IPS-20b (cell line): ENCODE results near the gene ATP9B.
"Not testable (repeated sequence)": the region's sequence is repeated elsewhere in the genome, so short reads cannot be mapped to it uniquely, and the experiment has no call there.

Experiments
- H3K27ac ChIP-seq: one replicate; pipeline ENCODE4 v1.5.1; 2013; ENCODE audit warnings: low read length
- H3K27me3 ChIP-seq: 2 replicates; pipeline ENCODE4 v1.6.1; 2013; ENCODE audit warnings: mild to moderate bottlenecking, low read length, inconsistent platforms; ENCODE audit not compliant: insufficient read depth
- H3K36me3 ChIP-seq: 2 replicates; pipeline ENCODE4 v1.6.1; 2013; ENCODE audit warnings: low read depth, mild to moderate bottlenecking, inconsistent platforms, low read length, moderate library complexity; ENCODE audit not compliant: insufficient read depth
- H3K4me1 ChIP-seq: 2 replicates; pipeline ENCODE4 v1.6.1; 2013; ENCODE audit warnings: mild to moderate bottlenecking, control low read depth, inconsistent platforms, low read length, moderate library complexity; ENCODE audit not compliant: insufficient read depth
- H3K4me3 ChIP-seq: 2 replicates; pipeline ENCODE4 v1.5.1; 2013; ENCODE audit warnings: mild to moderate bottlenecking, low read length, inconsistent platforms
- H3K9ac ChIP-seq: 2 replicates; pipeline ENCODE4 v1.6.1; 2013; ENCODE audit warnings: low read depth, mild to moderate bottlenecking, inconsistent platforms, low read length, moderate library complexity
- H3K9me3 ChIP-seq: 2 replicates; pipeline ENCODE4 v1.6.1; 2013; ENCODE audit warnings: mild to moderate bottlenecking, low read depth, low read length, inconsistent platforms; ENCODE audit not compliant: insufficient read depth

Gene ATP9B

GRCh38 chr18:79278896-79279295, 209.7 kb downstream of the ATP9B start:
- H3K4me3 ChIP-seq: no peak overlapping the region

GRCh38 chr18:79283131-79283810, 214.1 kb downstream of the ATP9B start:
- no peak overlapping the region for H3K27ac ChIP-seq

More at GRCh38 chr18:79278896-79279295, 209.7 kb downstream of the ATP9B start:
- Histone ChIP-seq H3K36me3 (0 out of 2 replicates have a peak, but pooled peaks cover 3% of the 10 kb centered on the region), H3K9me3 (no peaks in the 10 kb centered on the region), H3K4me1 (no peaks in the 10 kb centered on the region; the same call in 1 of the 2 replicates), H3K27me3 (no peaks in the 10 kb centered on the region), H3K27ac (no peak overlapping the region), H3K9ac (no peak overlapping the region)

DNA sequence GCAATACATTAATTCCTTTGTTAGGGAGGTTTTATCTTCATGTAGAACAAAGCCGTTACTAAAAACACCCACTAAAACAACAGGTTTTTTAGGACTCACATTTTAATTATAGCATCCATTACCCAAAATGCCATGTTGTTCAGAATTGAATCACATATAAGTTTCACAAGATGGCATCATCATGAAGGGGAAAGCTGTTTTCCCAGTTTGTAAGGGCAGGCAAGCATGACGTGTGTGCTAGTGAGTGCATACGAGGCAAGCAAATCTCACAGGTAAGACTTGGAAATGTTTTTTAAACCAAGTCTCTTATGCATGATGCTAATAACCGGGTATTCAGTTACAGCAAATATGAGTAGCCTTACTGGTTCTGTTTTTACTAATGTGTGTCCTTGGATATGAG, 214.7 kb downstream of the ATP9B start:
- H3K9ac ChIP-seq: no peak overlapping the region
- H3K4me1 ChIP-seq: no peaks in the 10 kb centered on the region
- H3K36me3 ChIP-seq: 0 out of 2 replicates have a peak, but pooled peaks cover 3% of the 10 kb centered on the region
- H3K27ac ChIP-seq: no peak overlapping the region
- H3K9me3 ChIP-seq: no peaks in the 10 kb centered on the region
- no peaks in the 10 kb centered on the region for H3K27me3 ChIP-seq
- no peak overlapping the region for H3K4me3 ChIP-seq

More at GRCh38 chr18:79283131-79283810, 214.1 kb downstream of the ATP9B start:
- H3K4me3 ChIP-seq: no peak overlapping the region
- H3K4me1 ChIP-seq: no peaks in the 10 kb centered on the region
- no peak overlapping the region for H3K9ac ChIP-seq
- no peaks in the 10 kb centered on the region for H3K9me3 ChIP-seq
- 0 out of 2 replicates have a peak, but pooled peaks cover 3% of the 10 kb centered on the region for H3K36me3 ChIP-seq
- H3K27me3 ChIP-seq: no peaks in the 10 kb centered on the region

DNA sequence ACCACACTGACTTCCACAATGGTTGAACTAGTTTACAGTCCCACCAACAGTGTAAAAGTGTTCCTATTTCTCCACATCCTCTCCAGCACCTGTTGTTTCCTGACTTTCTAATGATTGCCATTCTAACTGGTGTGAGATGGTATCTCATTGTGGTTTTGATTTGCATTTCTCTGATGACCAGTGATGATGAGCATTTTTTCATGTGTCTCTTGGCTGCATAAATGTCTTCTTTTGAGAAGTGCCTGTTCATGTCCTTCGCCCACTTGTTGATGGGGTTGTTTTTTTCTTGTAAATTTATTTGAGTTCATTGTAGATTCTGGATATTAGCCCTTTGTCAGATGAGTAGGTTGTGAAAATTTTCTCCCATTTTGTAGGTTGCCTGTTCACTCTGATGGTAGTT, 216.0 kb downstream of the ATP9B start:
- not testable (repeated sequence) for H3K27ac ChIP-seq, H3K4me1 ChIP-seq, H3K27me3 ChIP-seq, H3K36me3 ChIP-seq, H3K4me3 ChIP-seq, H3K9me3 ChIP-seq, H3K9ac ChIP-seq

- H3K4me1 ChIP-seq, H3K36me3 ChIP-seq, H3K27ac ChIP-seq, H3K4me3 ChIP-seq, H3K27me3 ChIP-seq, H3K9me3 ChIP-seq, H3K9ac ChIP-seq: not testable (repeated sequence)
Measured at GRCh38 chr18:79290409-79290808, 221.2 kb downstream of the ATP9B start.

GRCh38 chr18:79290876-79291275, 221.7 kb downstream of the ATP9B start:
- H3K9ac ChIP-seq: no peak overlapping the region
- peaks cover 7% of the 10 kb centered on the region for H3K9me3 ChIP-seq
- peaks cover 8% of the 10 kb centered on the region; the same call in 1 of the 2 replicates for H3K4me1 ChIP-seq
- no peak overlapping the region for H3K27ac ChIP-seq
- no peaks in the 10 kb centered on the region for H3K27me3 ChIP-seq
- H3K36me3 ChIP-seq: 0 out of 2 replicates have a peak, but pooled peaks cover 3% of the 10 kb centered on the region
- no peak overlapping the region for H3K4me3 ChIP-seq

- Histone ChIP-seq H3K27me3 (no peaks in the 10 kb centered on the region), H3K9ac (no peak overlapping the region), H3K36me3 (0 out of 2 replicates have a peak, but pooled peaks cover 3% of the 10 kb centered on the region), H3K4me3 (no peak overlapping the region), H3K9me3 (peaks cover 7% of the 10 kb centered on the region), H3K27ac (no peak overlapping the region), H3K4me1 (peaks cover 8% of the 10 kb centered on the region; the same call in 1 of the 2 replicates)
Measured at GRCh38 chr18:79294235-79294634, 225.0 kb downstream of the ATP9B start.

GRCh38 chr18:79299272-79299671, 230.1 kb downstream of the ATP9B start:
- Histone ChIP-seq H3K27me3 (no peaks in the 10 kb centered on the region), H3K9me3 (no peaks in the 10 kb centered on the region), H3K27ac (no peak overlapping the region), H3K4me3 (no peak overlapping the region), H3K4me1 (no peaks in the 10 kb centered on the region), H3K9ac (no peak overlapping the region), H3K36me3 (peaks cover 4% of the 10 kb centered on the region; the same call in 1 of the 2 replicates)

GRCh38 chr18:79299711-79300110, 230.5 kb downstream of the ATP9B start:
- peaks cover 8% of the 10 kb centered on the region; the same call in 1 of the 2 replicates for H3K36me3 ChIP-seq
- no peaks in the 10 kb centered on the region for H3K27me3 ChIP-seq
- no peaks in the 10 kb centered on the region for H3K9me3 ChIP-seq
- no peak overlapping the region for H3K4me3 ChIP-seq
- H3K4me1 ChIP-seq: no peaks in the 10 kb centered on the region
- H3K27ac ChIP-seq: no peak overlapping the region
- no peak overlapping the region for H3K9ac ChIP-seq

- no peak overlapping the region for H3K9ac ChIP-seq
- H3K27ac ChIP-seq: no peak overlapping the region
- no peaks in the 10 kb centered on the region for H3K9me3 ChIP-seq
- no peaks in the 10 kb centered on the region for H3K4me1 ChIP-seq
- H3K36me3 ChIP-seq: peaks cover 10% of the 10 kb centered on the region; the same call in 1 of the 2 replicates
- no peak overlapping the region for H3K4me3 ChIP-seq
- no peaks in the 10 kb centered on the region for H3K27me3 ChIP-seq
Measured at GRCh38 chr18:79300413-79300812, 231.2 kb downstream of the ATP9B start.

- no peak overlapping the region for H3K9ac ChIP-seq
Measured at GRCh38 chr18:79302120-79302519, 232.9 kb downstream of the ATP9B start.

GRCh38 chr18:79305911-79306310, 236.7 kb downstream of the ATP9B start:
- H3K27me3 ChIP-seq: no peaks in the 10 kb centered on the region
- no peaks in the 10 kb centered on the region for H3K9me3 ChIP-seq
- H3K36me3 ChIP-seq: peaks cover 23% of the 10 kb centered on the region; the same call in 1 of the 2 replicates
- no peak overlapping the region for H3K9ac ChIP-seq
- no peaks in the 10 kb centered on the region for H3K4me1 ChIP-seq
- H3K4me3 ChIP-seq: no peak overlapping the region
- no peak overlapping the region for H3K27ac ChIP-seq

More at GRCh38 chr18:79302120-79302519, 232.9 kb downstream of the ATP9B start:
- no peaks in the 10 kb centered on the region for H3K9me3 ChIP-seq
- no peaks in the 10 kb centered on the region for H3K4me1 ChIP-seq
- H3K27ac ChIP-seq: no peak overlapping the region
- peaks cover 13% of the 10 kb centered on the region; the same call in 1 of the 2 replicates for H3K36me3 ChIP-seq
- H3K27me3 ChIP-seq: no peaks in the 10 kb centered on the region
- H3K4me3 ChIP-seq: no peak overlapping the region
